GM12865 (cell line): ENCODE results near the gene ZBTB3.

Experiments used
- DNase-seq: peaks from one replicate; pipeline ENCODE4 v3.0.0; 2010; ENCODE audit warnings: low read depth
- H3K4me3 ChIP-seq: 2 replicates; pipeline ENCODE4 v1.5.1; 2011; ENCODE audit warnings: mild to moderate bottlenecking, low read depth, low read length, control low read depth
- CTCF ChIP-seq: IDR thresholded peaks from 2 replicates; pipeline ENCODE4 v1.5.1; 2011; ENCODE audit warnings: low read length, control low read depth, low read depth, inconsistent platforms; ENCODE audit not compliant: insufficient read depth; ENCODE audit errors: missing control alignments

ZBTB3 gene

GRCh38 chr11:62709247-62710000 is 44.5 kb downstream of the ZBTB3 start:
- no peak for TF ChIP-seq CTCF
- H3K4me3 ChIP-seq = peak overlapping the region; percentile 71
- peak; percentile 99 for DNase-seq

GRCh38 chr11:62708793-62709192 is 45.2 kb downstream of the ZBTB3 start:
- no peak for DNase-seq
- peak overlapping the region; percentile 69 for H3K4me3 ChIP-seq
- no peak for TF ChIP-seq CTCF

- DNase-seq = no peak
- TF ChIP-seq CTCF = no peak
- H3K4me3 ChIP-seq = peak overlapping the region; percentile 69
Measured at GRCh38 chr11:62708392-62708791, 45.6 kb downstream of the ZBTB3 start.

GRCh38 chr11:62707277-62707861 is 46.6 kb downstream of the ZBTB3 start, which contains the start of the genes BSCL2 and GNG3:
TSS of gene BSCL2 (minus strand) at chr11:62707424. CDS start at chr11:62707195, 229 bp downstream.
TSS of gene GNG3 (plus strand) at chr11:62707676. CDS start at chr11:62708296, 620 bp downstream.
- no peak for TF ChIP-seq CTCF
- DNase-seq = no peak
- H3K4me3 ChIP-seq = peak within 1 kb of the TSS; percentile 69

- no peak for TF ChIP-seq CTCF
- DNase-seq = no peak
- no peak overlapping the region for H3K4me3 ChIP-seq
Measured at GRCh38 chr11:62706850-62707247, 47.1 kb downstream of the ZBTB3 start.

- peak overlapping the region; percentile 81 for H3K4me3 ChIP-seq
- peak; percentile 96 for DNase-seq
- no peak for TF ChIP-seq CTCF
Measured at GRCh38 chr11:62705880-62706849, 47.8 kb downstream of the ZBTB3 start.
